Brain microvascular endothelial cell (primary cell): ENCODE measurements around the gene NEMP1.

Experiments used
- DNase-seq: peaks from one replicate; pipeline ENCODE4 v3.0.0-alpha.2; 2020
- H3K27ac ChIP-seq: fragments of 250-450 bp; sonication (Bioruptor Pico); 2 replicates; pipeline ENCODE4 v1.5.1; 2020; ENCODE audit warnings: mild to moderate bottlenecking, moderate library complexity
- H3K27me3 ChIP-seq: fragments of 250-450 bp; sonication (Bioruptor Pico); replicated peaks from 2 replicates; pipeline ENCODE4 v1.5.1; 2020; ENCODE audit warnings: mild to moderate bottlenecking
- H3K36me3 ChIP-seq: fragments of 250-450 bp; sonication (Bioruptor Pico); replicated peaks from 2 replicates; pipeline ENCODE4 v1.5.1; 2020; ENCODE audit warnings: mild to moderate bottlenecking
- H3K4me3 ChIP-seq: 2 replicates; pipeline ENCODE4 v1.5.1; 2011; ENCODE audit warnings: low read depth, mild to moderate bottlenecking, control low read depth, low read length, moderate library complexity
- CTCF ChIP-seq: IDR thresholded peaks from 2 replicates; pipeline ENCODE4 v1.5.1; 2011; ENCODE audit warnings: low read depth, mild to moderate bottlenecking, moderate library complexity, low read length, control low read depth, inconsistent platforms; ENCODE audit errors: missing control alignments
- in situ Hi-C: cut with HindIII; loops from 2 replicates; pipeline ENCODE4 v1.10.0; 2017; ENCODE audit warnings: low sequenced_read_pairs, low pct_ligation_motif_present

NEMP1 gene

GRCh38 chr12:57078519-57079404 lies at the start of gene NEMP1:
Gene NEMP1 (minus strand): TSS chr12:57078791. CDS start chr12:57078745, 46 bp downstream.
- DNase-seq = peak; percentile 100
- H3K27me3 ChIP-seq = no peaks in the 10 kb centered on the region
- peak within 1 kb of the TSS; percentile 62 for H3K27ac ChIP-seq
- peak within 1 kb of the TSS; percentile 89 for H3K4me3 ChIP-seq
- in situ Hi-C loops = no loop called here
- no peak for TF ChIP-seq CTCF
- no peaks in the 10 kb centered on the region for H3K36me3 ChIP-seq

DNA sequence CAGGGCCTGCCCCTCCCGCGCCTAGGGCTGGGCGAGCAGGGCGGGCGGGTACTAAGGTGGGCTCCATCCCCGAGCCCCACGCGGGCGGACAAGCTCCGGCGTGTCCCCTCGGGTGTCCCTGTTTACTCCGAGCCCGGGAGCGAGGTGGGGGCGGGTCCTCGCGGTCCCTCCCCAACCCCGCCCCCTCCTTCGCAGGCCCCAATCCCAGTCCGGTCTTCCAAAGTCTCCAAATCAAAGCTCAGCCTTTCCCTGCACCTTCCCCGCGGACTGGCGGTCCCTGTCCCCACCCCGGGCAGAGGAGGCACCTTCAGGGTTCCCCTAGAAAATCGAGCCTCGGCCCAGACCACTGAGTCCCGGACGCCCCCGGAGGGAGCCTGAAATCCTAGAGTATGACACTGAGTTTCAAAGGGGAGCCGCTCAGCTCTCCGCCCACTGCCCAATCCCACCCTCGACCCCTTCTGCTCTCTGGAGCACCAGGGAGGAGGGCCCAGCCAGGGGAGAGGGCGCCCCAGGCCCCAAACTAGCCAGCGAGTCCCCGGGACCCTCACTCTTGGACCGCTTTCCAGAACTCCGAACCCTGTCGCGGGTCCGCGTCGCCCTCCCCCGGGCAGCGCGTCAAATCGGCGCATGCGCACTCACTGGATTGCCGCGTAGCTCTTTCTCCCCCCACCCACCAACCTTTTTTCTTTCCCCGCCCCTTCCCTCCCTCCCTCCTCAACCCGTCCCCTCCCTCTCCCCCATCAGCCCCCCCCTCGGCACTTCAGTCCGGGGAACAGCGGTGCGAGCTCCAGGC lies 49.3 kb upstream of the NEMP1 start, which contains the start of gene LRP1:
Gene LRP1, plus strand, starts transcription at position 758 of the 793 bp plus-strand sequence. CDS start 482 bp downstream, outside the sequence.
- Histone ChIP-seq H3K27ac (peak within 1 kb of the TSS; percentile 29), H3K36me3 (peaks cover 6% of the 10 kb centered on the region), H3K4me3 (peak within 1 kb of the TSS; percentile 78), H3K27me3 (no peaks in the 10 kb centered on the region)
- no peak for TF ChIP-seq CTCF
- in situ Hi-C loops = no loop called here
- DNase-seq = peak; percentile 59

DNA sequence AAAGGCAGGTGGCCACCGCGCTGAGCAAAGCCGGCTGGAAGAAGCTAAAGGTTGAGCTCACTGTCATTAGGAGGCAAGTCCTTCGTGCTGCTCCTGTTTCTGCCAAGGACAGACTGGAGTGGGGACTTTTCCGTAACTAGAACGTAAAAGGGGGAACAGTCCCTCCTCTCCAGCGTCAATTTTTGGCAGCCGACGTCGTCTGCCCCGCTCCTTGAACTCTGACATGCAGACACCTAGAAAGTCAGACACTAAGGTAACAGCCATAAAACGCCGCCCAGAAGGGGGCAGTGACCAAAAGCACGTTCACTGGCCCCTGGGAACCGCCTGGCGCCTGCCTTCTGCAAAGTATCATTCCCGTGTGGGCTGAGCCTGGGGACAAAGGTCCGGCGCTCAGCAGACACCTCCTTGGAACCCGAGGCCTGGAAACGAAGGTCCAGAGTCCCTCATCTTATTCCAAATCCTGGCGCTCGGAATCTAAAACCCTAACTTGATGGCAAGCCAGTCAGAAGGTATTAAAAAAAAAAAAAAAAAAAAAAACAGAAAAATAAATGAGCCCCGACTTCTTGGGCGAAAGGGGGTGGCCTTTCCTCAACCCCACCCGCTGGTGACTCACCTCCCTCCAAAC lies 48.6 kb upstream of the NEMP1 start:
- H3K27me3 ChIP-seq = no peaks in the 10 kb centered on the region
- in situ Hi-C loops = no loop called here
- TF ChIP-seq CTCF = peak; percentile 48
- DNase-seq = no peak
- peak overlapping the region; percentile 78 for H3K4me3 ChIP-seq
- H3K36me3 ChIP-seq = peaks cover 3% of the 10 kb centered on the region
- no peak overlapping the region for H3K27ac ChIP-seq

GRCh38 chr12:57126561-57126960 lies 48.0 kb upstream of the NEMP1 start:
- in situ Hi-C loops = no loop called here
- no peaks in the 10 kb centered on the region for H3K36me3 ChIP-seq
- no peak for TF ChIP-seq CTCF
- H3K27me3 ChIP-seq = no peaks in the 10 kb centered on the region
- no peak for DNase-seq
- H3K27ac ChIP-seq = no peak overlapping the region
- H3K4me3 ChIP-seq = no peak overlapping the region

- Histone ChIP-seq H3K4me3 (no peak overlapping the region), H3K27ac (no peak overlapping the region), H3K36me3 (no peaks in the 10 kb centered on the region), H3K27me3 (no peaks in the 10 kb centered on the region)
- DNase-seq = no peak
- no peak for TF ChIP-seq CTCF
- in situ Hi-C loops = no loop called here
These were observed 47.5 kb upstream of the NEMP1 start for GRCh38 chr12:57126061-57126460.
